CD8-positive, alpha-beta memory T cell (primary cell): ENCODE data around the gene TCP11X1. TPM values are rescaled to one million over a fixed set of nuclear protein-coding genes. Genes with fewer than 3 reads are reported as not detected.
"Not testable (repeated sequence)": the region's sequence is repeated elsewhere in the genome, so short reads cannot be mapped to it uniquely, and the experiment has no call there.

Source experiments
- CTCF ChIA-PET: fragments of 350-600 bp; sonication (Branson Sonifier 250); formaldehyde crosslinking; loops from one replicate; lab custom pipeline; 2021; ENCODE audit warnings: antibody characterized with exemption; lab: Charles Lee
- POLR2A ChIA-PET: fragments of 350-600 bp; sonication (Branson Sonifier 250); formaldehyde crosslinking; loops from one replicate; lab custom pipeline; 2021; ENCODE audit warnings: antibody characterized with exemption; lab: Charles Lee
- DNase-seq, 5 donors: peaks; one replicate each; pipeline versions ENCODE4 v3.0.0 to v3.0.0-alpha.2; 2020 to 2022; ENCODE audit warnings: mixed read lengths in 1 of 5
- H3K27ac ChIP-seq: one replicate; pipeline ENCODE4 v1.7.0; 2013; ENCODE audit warnings: low read depth, mild to moderate bottlenecking, low read length, moderate library complexity
- H3K27me3 ChIP-seq: 2 replicates; pipeline ENCODE4 v1.7.0; 2013; ENCODE audit warnings: low read length, mild to moderate bottlenecking; ENCODE audit not compliant: insufficient read depth, poor library complexity, severe bottlenecking
- H3K36me3 ChIP-seq: 2 replicates; pipeline ENCODE4 v1.7.0; 2013; ENCODE audit warnings: mild to moderate bottlenecking, low read length, moderate library complexity; ENCODE audit not compliant: insufficient read depth
- H3K4me1 ChIP-seq: 2 replicates; pipeline ENCODE4 v1.7.0; 2013; ENCODE audit warnings: mild to moderate bottlenecking, low read length, moderate library complexity; ENCODE audit not compliant: insufficient read depth
- H3K4me3 ChIP-seq: 2 replicates; pipeline ENCODE4 v1.7.0; 2013; ENCODE audit warnings: mild to moderate bottlenecking, low read length
- H3K9me3 ChIP-seq: 2 replicates; pipeline ENCODE4 v1.7.0; 2013; ENCODE audit warnings: mild to moderate bottlenecking, low read length
- H3K27ac Mint-ChIP-seq, 8 donors: one replicate each; pipeline ENCODE4 v1.8.0; 2020 to 2021; ENCODE audit warnings: mixed read lengths in 8 of 8, mild to moderate bottlenecking in 6 of 8, inconsistent platforms in 3 of 8, moderate library complexity in 3 of 8
- H3K27me3 Mint-ChIP-seq, 2 donors: one replicate each; pipeline ENCODE4 v1.8.0; 2020 to 2021; ENCODE audit warnings: mixed read lengths in 2 of 2, mild to moderate bottlenecking in 1 of 2, moderate library complexity in 1 of 2
- H3K36me3 Mint-ChIP-seq, 3 donors: one replicate each; pipeline ENCODE4 v1.8.0; 2020 to 2021; ENCODE audit warnings: mixed read lengths in 3 of 3, inconsistent platforms in 1 of 3, mild to moderate bottlenecking in 1 of 3
- H3K4me1 Mint-ChIP-seq, 3 donors: one replicate each; pipeline ENCODE4 v1.8.0; 2020 to 2021; ENCODE audit warnings: mixed read lengths in 3 of 3, inconsistent platforms in 1 of 3, mild to moderate bottlenecking in 1 of 3
- H3K4me3 Mint-ChIP-seq, 7 donors: one replicate each; pipeline ENCODE4 v1.8.0; 2020 to 2021; ENCODE audit warnings: mixed read lengths in 7 of 7, mild to moderate bottlenecking in 6 of 7, moderate library complexity in 4 of 7, inconsistent platforms in 2 of 7
- H3K9me3 Mint-ChIP-seq, 5 donors: one replicate each; pipeline ENCODE4 v1.8.0; 2020 to 2022; ENCODE audit warnings: mixed read lengths in 5 of 5, mild to moderate bottlenecking in 3 of 5, moderate library complexity in 2 of 5, inconsistent platforms in 1 of 5
- polyA plus RNA-seq: library from polyadenylated mRNA; unstranded; fragments of 300-500 nt; fragmentation: Illumina TruSeq; gene quantifications from one replicate; pipeline ENCODE4 v1.2.3, GENCODE V29; 2021
- total RNA-seq, 2 experiments: library from RNA; stranded (reverse); gene quantifications; one replicate each; pipeline ENCODE4 v1.2.3, GENCODE V29; 2021

TCP11X1 gene
- not detected for total RNA-seq
- not detected for polyA plus RNA-seq

- H3K4me1 ChIP-seq, CTCF ChIA-PET, H3K4me3 ChIP-seq, H3K36me3 ChIP-seq, H3K27me3 Mint-ChIP-seq, H3K27ac Mint-ChIP-seq, H3K27ac ChIP-seq, H3K27me3 ChIP-seq, H3K4me3 Mint-ChIP-seq, H3K9me3 ChIP-seq, H3K9me3 Mint-ChIP-seq, H3K36me3 Mint-ChIP-seq, H3K4me1 Mint-ChIP-seq, DNase-seq, POLR2A ChIA-PET: not testable (repeated sequence)
Measured at GRCh38 chrX:102214986-102215385, at the start of gene TCP11X1. Gene TCP11X1, plus strand, starts transcription at chrX:102215301.

- POLR2A ChIA-PET = no interaction called here
- H3K36me3 Mint-ChIP-seq = no peaks in the 10 kb centered on the region
Measured at GRCh38 chrX:102185967-102186720, 29.0 kb upstream of the TCP11X1 start.

GRCh38 chrX:102207940-102208339 is 7.2 kb upstream of the TCP11X1 start:
- H3K27me3 ChIP-seq, CTCF ChIA-PET, H3K9me3 Mint-ChIP-seq, H3K4me3 Mint-ChIP-seq, H3K27ac Mint-ChIP-seq, H3K36me3 ChIP-seq, H3K4me3 ChIP-seq, H3K9me3 ChIP-seq, H3K4me1 ChIP-seq, H3K4me1 Mint-ChIP-seq, H3K27ac ChIP-seq, H3K27me3 Mint-ChIP-seq, DNase-seq, POLR2A ChIA-PET, H3K36me3 Mint-ChIP-seq: not testable (repeated sequence)

More at GRCh38 chrX:102185967-102186720, 29.0 kb upstream of the TCP11X1 start:
- no peaks in the 10 kb centered on the region for H3K4me1 Mint-ChIP-seq
- DNase-seq = no peak
- H3K27ac Mint-ChIP-seq = no peak overlapping the region
- Histone ChIP-seq H3K36me3 (no peaks in the 10 kb centered on the region), H3K27me3 (no peaks in the 10 kb centered on the region), H3K27ac (no peak overlapping the region), H3K9me3 (no peaks in the 10 kb centered on the region), H3K4me1 (no peaks in the 10 kb centered on the region), H3K4me3 (no peak overlapping the region)
- H3K4me3 Mint-ChIP-seq = no peak overlapping the region
- peaks cover 0 to 3% of the 10 kb centered on the region in 2 donors for H3K27me3 Mint-ChIP-seq
- H3K9me3 Mint-ChIP-seq = peaks cover 0 to 14% (median 5%) of the 10 kb centered on the region in 5 donors
- CTCF ChIA-PET = no interaction called here

GRCh38 chrX:102216497-102216896 is 1.4 kb downstream of the TCP11X1 start:
- H3K4me1 ChIP-seq, H3K36me3 Mint-ChIP-seq, POLR2A ChIA-PET, H3K9me3 Mint-ChIP-seq, H3K4me3 ChIP-seq, H3K27me3 Mint-ChIP-seq, H3K4me3 Mint-ChIP-seq, DNase-seq, H3K4me1 Mint-ChIP-seq, CTCF ChIA-PET, H3K36me3 ChIP-seq, H3K27ac ChIP-seq, H3K9me3 ChIP-seq, H3K27me3 ChIP-seq, H3K27ac Mint-ChIP-seq: not testable (repeated sequence)

GRCh38 chrX:102235678-102236077 is 20.6 kb downstream of the TCP11X1 start:
- DNase-seq, H3K4me1 ChIP-seq, H3K27me3 ChIP-seq, H3K27me3 Mint-ChIP-seq, H3K4me3 Mint-ChIP-seq, POLR2A ChIA-PET, H3K27ac ChIP-seq, CTCF ChIA-PET, H3K27ac Mint-ChIP-seq, H3K4me3 ChIP-seq, H3K36me3 ChIP-seq, H3K9me3 ChIP-seq, H3K36me3 Mint-ChIP-seq, H3K9me3 Mint-ChIP-seq, H3K4me1 Mint-ChIP-seq: not testable (repeated sequence)

GRCh38 chrX:102240265-102240664 is 25.2 kb downstream of the TCP11X1 start:
- H3K4me3 ChIP-seq, H3K36me3 Mint-ChIP-seq, H3K4me1 ChIP-seq, H3K27ac ChIP-seq, H3K9me3 Mint-ChIP-seq, CTCF ChIA-PET, H3K4me1 Mint-ChIP-seq, H3K27me3 Mint-ChIP-seq, DNase-seq, H3K36me3 ChIP-seq, H3K27me3 ChIP-seq, H3K4me3 Mint-ChIP-seq, H3K9me3 ChIP-seq, H3K27ac Mint-ChIP-seq, POLR2A ChIA-PET: not testable (repeated sequence)

GRCh38 chrX:102246893-102247292 is 31.8 kb downstream of the TCP11X1 start, which contains the start of gene NXF2:
Gene NXF2, plus strand, starts transcription at chrX:102247167. Its CDS starts 59,912 bp downstream, at chrX:102307079.
- CTCF ChIA-PET, H3K36me3 Mint-ChIP-seq, H3K4me3 Mint-ChIP-seq, H3K9me3 ChIP-seq, H3K36me3 ChIP-seq, H3K27ac ChIP-seq, POLR2A ChIA-PET, H3K4me3 ChIP-seq, H3K4me1 ChIP-seq, H3K27ac Mint-ChIP-seq, H3K9me3 Mint-ChIP-seq, DNase-seq, H3K27me3 ChIP-seq, H3K27me3 Mint-ChIP-seq, H3K4me1 Mint-ChIP-seq: not testable (repeated sequence)

GRCh38 chrX:102272231-102272630 is 57.1 kb downstream of the TCP11X1 start:
- H3K27me3 ChIP-seq, H3K36me3 Mint-ChIP-seq, H3K27ac ChIP-seq, CTCF ChIA-PET, H3K36me3 ChIP-seq, H3K4me3 Mint-ChIP-seq, POLR2A ChIA-PET, H3K4me1 ChIP-seq, H3K4me3 ChIP-seq, H3K4me1 Mint-ChIP-seq, DNase-seq, H3K27me3 Mint-ChIP-seq, H3K9me3 Mint-ChIP-seq, H3K27ac Mint-ChIP-seq, H3K9me3 ChIP-seq: not testable (repeated sequence)
